ENCODE data around the gene GRAMD2B. TPM values are rescaled to one million over a fixed set of nuclear protein-coding genes. Genes with fewer than 3 reads are reported as not detected.

GRAMD2B gene
- total RNA-seq, 1 experiment from 2014 or later = 7.2 TPM

- H3K4me2 ChIP-seq (ENCODE audit: low read length) = no peak overlapping the region
- ATAC-seq = no peak
- BruUV-seq (replicated peaks) = no TSS peak
- H3K36me3 ChIP-seq (ENCODE audit: control insufficient read depth in 1 of 2, insufficient read depth in 2 of 2, low read length in 2 of 2) = no peaks in the 10 kb centered on the region
- H3K9me3 ChIP-seq (ENCODE audit: control insufficient read depth in 1 of 2, insufficient read depth in 1 of 2, low read depth in 1 of 2, low read length in 2 of 2) = no peaks in the 10 kb centered on the region
- H3K4me1 ChIP-seq (ENCODE audit: control insufficient read depth in 1 of 2, insufficient read depth in 2 of 2, low read length in 2 of 2) = no peaks in the 10 kb centered on the region
- TF ChIP-seq SP1 (IDR thresholded peaks at IDR 0.05; ENCODE audit: low read depth) (no peak), TCF7L2 (IDR thresholded peaks at IDR 0.05; ENCODE audit: borderline replicate concordance, extremely low read depth, insufficient read depth, insufficient read length) (no peak), EGR1 (IDR thresholded peaks at IDR 0.05; ENCODE audit: low read depth) (no peak)
- CTCF ChIA-PET = interaction anchor here (0.7 kb wide), 1 partner anchor 297 kb away, joined by 3 read pairs; no protein-coding TSS in a partner anchor
- DNase-seq (ENCODE audit: low read depth, low spot score) = no peak
- no peak overlapping the region for H2AFZ ChIP-seq (ENCODE audit: low read depth, low read length, poor library complexity, severe bottlenecking)
- no peaks in the 10 kb centered on the region for H4K20me1 ChIP-seq (ENCODE audit: insufficient read depth)
- H3K9ac ChIP-seq (ENCODE audit: low read length) = no peak overlapping the region
- no peak overlapping the region for H3K27ac ChIP-seq (ENCODE audit: low read depth, low read length)
- H3K27me3 ChIP-seq (ENCODE audit: insufficient read depth, low read length) = no peaks in the 10 kb centered on the region
- POLR2A ChIA-PET = no interaction called here
- H3K4me3 ChIP-seq (replicated peaks in 1 of 2; ENCODE audit: low read depth in 1 of 2, low read length in 2 of 2) = no peak overlapping the region
- RAD21 ChIA-PET (ENCODE audit: low non-redundant PET in 1 of 2, low total read pairs in 2 of 2, uncharacterized antibody in 2 of 2, unreplicated experiment in 2 of 2) = no interaction called here
- no peaks in the 10 kb centered on the region for H3K79me2 ChIP-seq (ENCODE audit: insufficient read depth, low read length)
- intact Hi-C loops (cut with micrococcal nuclease) = loop anchor here (10.0 kb wide), 1 partner anchor 297 kb away; no protein-coding TSS in a partner anchor
- no peaks in the 10 kb centered on the region for H3K9me2 ChIP-seq (ENCODE audit: insufficient read depth)
These were observed 108.4 kb downstream of the GRAMD2B start for GRCh38 chr5:126531543-126532120.

GRCh38 chr5:126534553-126534952 lies 111.3 kb downstream of the GRAMD2B start:
- no peak for ATAC-seq
- Histone ChIP-seq H3K79me2 (ENCODE audit: insufficient read depth, low read length) (no peaks in the 10 kb centered on the region), H4K20me1 (ENCODE audit: insufficient read depth) (no peaks in the 10 kb centered on the region), H3K27me3 (ENCODE audit: insufficient read depth, low read length) (no peaks in the 10 kb centered on the region), H3K9me3 (ENCODE audit: control insufficient read depth in 1 of 2, insufficient read depth in 1 of 2, low read depth in 1 of 2, low read length in 2 of 2) (no peaks in the 10 kb centered on the region), H3K4me3 (replicated peaks in 1 of 2; ENCODE audit: low read depth in 1 of 2, low read length in 2 of 2) (no peak overlapping the region), H3K9me2 (ENCODE audit: insufficient read depth) (no peaks in the 10 kb centered on the region), H3K4me2 (ENCODE audit: low read length) (no peak overlapping the region), H3K36me3 (ENCODE audit: control insufficient read depth in 1 of 2, insufficient read depth in 2 of 2, low read length in 2 of 2) (no peaks in the 10 kb centered on the region), H2AFZ (ENCODE audit: low read depth, low read length, poor library complexity, severe bottlenecking) (no peak overlapping the region), H3K9ac (ENCODE audit: low read length) (no peak overlapping the region), H3K4me1 (ENCODE audit: control insufficient read depth in 1 of 2, insufficient read depth in 2 of 2, low read length in 2 of 2) (peaks cover 0 to 4% of the 10 kb centered on the region in 2 experiments; a peak in 2 of 4 replicates), H3K27ac (ENCODE audit: low read depth, low read length) (no peak overlapping the region)
- no peak for TF ChIP-seq YY1 (IDR thresholded peaks at IDR 0.05; ENCODE audit: extremely low read depth, insufficient replicate concordance, low read depth, low read length)
- TF ChIP-seq POLR2A (IDR thresholded peaks at IDR 0.05; ENCODE audit: borderline replicate concordance, extremely low read depth, insufficient read depth, insufficient read length) = no peak
- TF ChIP-seq POLR2AphosphoS5 (IDR thresholded peaks at IDR 0.05; ENCODE audit: low read depth, low read length) = no peak
- TF ChIP-seq ZNF274 (IDR thresholded peaks at IDR 0.05; ENCODE audit: low read depth, low read length) = no peak
- TF ChIP-seq ZBTB33 (IDR thresholded peaks at IDR 0.05; ENCODE audit: extremely low read depth, insufficient replicate concordance, low read length) = no peak
- TF ChIP-seq FOSL1 (IDR thresholded peaks at IDR 0.05; ENCODE audit: low read depth) = no peak
- TF ChIP-seq, protein P1, sequence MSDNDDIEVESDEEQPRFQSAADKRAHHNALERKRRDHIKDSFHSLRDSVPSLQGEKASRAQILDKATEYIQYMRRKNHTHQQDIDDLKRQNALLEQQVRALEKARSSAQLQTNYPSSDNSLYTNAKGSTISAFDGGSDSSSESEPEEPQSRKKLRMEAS (IDR thresholded peaks at IDR 0.05) = no peak
- TF ChIP-seq JUND (IDR thresholded peaks at IDR 0.05) = no peak
- TF ChIP-seq EGR1 (IDR thresholded peaks at IDR 0.05; ENCODE audit: low read depth) = no peak
- no peak for TF ChIP-seq ZFX (IDR thresholded peaks at IDR 0.05)
- no peak for TF ChIP-seq SRF (IDR thresholded peaks at IDR 0.05; ENCODE audit: low read depth)
- TF ChIP-seq ELF1 (IDR thresholded peaks at IDR 0.05; ENCODE audit: borderline replicate concordance, low read depth) = no peak
- TF ChIP-seq TCF7L2 (IDR thresholded peaks at IDR 0.05; ENCODE audit: borderline replicate concordance, extremely low read depth, insufficient read depth, insufficient read length) = no peak
- intact Hi-C loops (cut with micrococcal nuclease) = loop anchor here (10.0 kb wide), 1 partner anchor 300 kb away; no protein-coding TSS in a partner anchor
- POLR2A ChIA-PET = no interaction called here
- RAD21 ChIA-PET (ENCODE audit: low non-redundant PET in 1 of 2, low total read pairs in 2 of 2, uncharacterized antibody in 2 of 2, unreplicated experiment in 2 of 2) = no interaction called here
- no TSS peak for BruUV-seq (replicated peaks)
- CTCF ChIA-PET = no interaction called here
- no peak for DNase-seq (ENCODE audit: low read depth, low spot score)
